HUES48 (cell line): ENCODE measurements around the gene OR4F17.
"Not testable (repeated sequence)": the region's sequence is repeated elsewhere in the genome, so short reads cannot be mapped to it uniquely, and the experiment has no call there.

Experiments
- H3K27ac ChIP-seq: one replicate; pipeline ENCODE4 v1.7.0; 2013; ENCODE audit warnings: low read depth, low read length, inconsistent platforms
- H3K27me3 ChIP-seq: 2 replicates; pipeline ENCODE4 v1.6.1; 2013; ENCODE audit warnings: mild to moderate bottlenecking, low read length; ENCODE audit not compliant: control insufficient read depth, insufficient read depth
- H3K36me3 ChIP-seq: 2 replicates; pipeline ENCODE4 v1.6.1; 2013; ENCODE audit warnings: low read length; ENCODE audit not compliant: control insufficient read depth, insufficient read depth
- H3K4me1 ChIP-seq: 2 replicates; pipeline ENCODE4 v1.6.1; 2013; ENCODE audit warnings: mild to moderate bottlenecking, low read length; ENCODE audit not compliant: control insufficient read depth, insufficient read depth
- H3K4me3 ChIP-seq: 2 replicates; pipeline ENCODE4 v1.5.1; 2013; ENCODE audit warnings: mild to moderate bottlenecking, low read depth, low read length
- H3K9ac ChIP-seq: 2 replicates; pipeline ENCODE4 v1.6.1; 2013; ENCODE audit warnings: mild to moderate bottlenecking, low read depth, low read length, moderate library complexity
- H3K9me3 ChIP-seq: 2 replicates; pipeline ENCODE4 v1.6.1; 2013; ENCODE audit warnings: low read length; ENCODE audit not compliant: control insufficient read depth, insufficient read depth

OR4F17 gene, protein sequence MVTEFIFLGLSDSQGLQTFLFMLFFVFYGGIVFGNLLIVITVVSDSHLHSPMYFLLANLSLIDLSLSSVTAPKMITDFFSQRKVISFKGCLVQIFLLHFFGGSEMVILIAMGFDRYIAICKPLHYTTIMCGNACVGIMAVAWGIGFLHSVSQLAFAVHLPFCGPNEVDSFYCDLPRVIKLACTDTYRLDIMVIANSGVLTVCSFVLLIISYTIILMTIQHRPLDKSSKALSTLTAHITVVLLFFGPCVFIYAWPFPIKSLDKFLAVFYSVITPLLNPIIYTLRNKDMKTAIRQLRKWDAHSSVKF

DNA sequence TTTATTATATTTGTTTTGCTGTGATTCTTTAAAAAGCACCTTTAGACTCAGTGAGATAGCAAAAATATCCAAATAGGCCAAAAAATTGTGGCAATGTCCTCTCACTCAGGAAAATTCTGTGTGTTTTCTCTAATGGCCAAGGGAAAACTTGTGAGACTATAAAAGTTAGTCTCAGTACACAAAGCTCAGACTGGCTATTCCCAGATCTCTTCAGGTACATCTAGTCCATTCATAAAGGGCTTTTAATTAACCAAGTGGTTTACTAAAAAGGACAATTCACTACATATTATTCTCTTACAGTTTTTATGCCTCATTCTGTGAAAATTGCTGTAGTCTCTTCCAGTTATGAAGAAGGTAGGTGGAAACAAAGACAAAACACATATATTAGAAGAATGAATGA, at the start of gene OR4F17:
OR4F17 (plus strand) TSS at position 301 of the 400 bp plus-strand sequence. CDS start 3,575 bp downstream, outside the sequence.
- H3K9me3 ChIP-seq, H3K27me3 ChIP-seq, H3K27ac ChIP-seq, H3K36me3 ChIP-seq, H3K4me3 ChIP-seq, H3K9ac ChIP-seq, H3K4me1 ChIP-seq: not testable (repeated sequence)

DNA sequence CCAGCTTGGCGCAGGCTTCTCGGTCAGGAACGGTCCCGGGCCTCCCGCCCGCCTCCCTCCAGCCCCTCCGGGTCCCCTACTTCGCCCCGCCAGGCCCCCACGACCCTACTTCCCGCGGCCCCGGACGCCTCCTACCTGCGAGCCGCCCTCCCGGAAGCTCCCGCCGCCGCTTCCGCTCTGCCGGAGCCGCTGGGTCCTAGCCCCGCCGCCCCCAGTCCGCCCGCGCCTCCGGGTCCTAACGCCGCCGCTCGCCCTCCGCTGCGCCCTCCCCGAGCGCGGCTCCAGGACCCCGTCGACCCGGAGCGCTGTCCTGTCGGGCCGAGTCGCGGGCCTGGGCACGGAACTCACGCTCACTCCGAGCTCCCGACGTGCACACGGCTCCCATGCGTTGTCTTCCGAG, 36.1 kb upstream of the OR4F17 start:
- H3K36me3 ChIP-seq, H3K9ac ChIP-seq, H3K27me3 ChIP-seq, H3K9me3 ChIP-seq, H3K4me1 ChIP-seq, H3K4me3 ChIP-seq, H3K27ac ChIP-seq: not testable (repeated sequence)

DNA sequence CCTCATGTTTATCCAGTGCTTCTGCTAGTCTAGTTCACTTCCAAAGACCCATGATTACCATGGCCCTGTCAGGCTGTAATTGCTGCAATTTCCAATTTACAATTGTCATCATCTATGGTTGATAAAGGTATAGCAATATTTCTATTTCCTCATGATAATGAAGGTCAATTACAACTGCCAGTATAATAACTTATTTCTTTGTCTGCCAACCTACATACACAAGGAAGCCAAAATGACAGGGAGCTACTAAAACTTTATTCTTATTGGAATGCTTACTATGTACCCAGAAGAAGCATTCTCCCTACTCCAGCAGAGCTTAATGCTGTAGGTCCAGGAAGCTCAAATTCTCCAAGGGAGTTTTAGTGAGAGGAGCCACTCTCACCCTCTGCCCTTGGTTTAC, 24.0 kb upstream of the OR4F17 start:
- H3K36me3 ChIP-seq, H3K27me3 ChIP-seq, H3K4me1 ChIP-seq, H3K27ac ChIP-seq, H3K9me3 ChIP-seq, H3K9ac ChIP-seq, H3K4me3 ChIP-seq: not testable (repeated sequence)

DNA sequence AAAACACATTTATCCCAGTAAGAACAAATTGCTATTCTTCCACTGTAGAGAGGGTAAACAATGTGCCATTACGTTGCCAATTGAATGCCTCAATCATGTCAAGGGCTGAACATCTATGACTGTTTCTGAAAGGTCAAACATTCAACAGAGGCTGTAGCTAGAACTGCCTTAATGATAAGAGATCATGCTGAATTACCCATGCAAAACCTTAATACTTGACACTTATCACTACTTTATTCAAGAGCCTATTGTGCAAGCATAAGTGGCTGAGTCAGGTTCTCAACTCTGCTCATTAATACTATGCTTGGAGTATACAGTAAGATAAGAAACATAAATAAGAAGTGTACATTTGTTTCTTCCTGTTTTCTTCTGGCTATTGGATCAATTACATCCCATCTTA, 23.3 kb upstream of the OR4F17 start:
- H3K27me3 ChIP-seq, H3K4me3 ChIP-seq, H3K36me3 ChIP-seq, H3K27ac ChIP-seq, H3K9ac ChIP-seq, H3K9me3 ChIP-seq, H3K4me1 ChIP-seq: not testable (repeated sequence)

DNA sequence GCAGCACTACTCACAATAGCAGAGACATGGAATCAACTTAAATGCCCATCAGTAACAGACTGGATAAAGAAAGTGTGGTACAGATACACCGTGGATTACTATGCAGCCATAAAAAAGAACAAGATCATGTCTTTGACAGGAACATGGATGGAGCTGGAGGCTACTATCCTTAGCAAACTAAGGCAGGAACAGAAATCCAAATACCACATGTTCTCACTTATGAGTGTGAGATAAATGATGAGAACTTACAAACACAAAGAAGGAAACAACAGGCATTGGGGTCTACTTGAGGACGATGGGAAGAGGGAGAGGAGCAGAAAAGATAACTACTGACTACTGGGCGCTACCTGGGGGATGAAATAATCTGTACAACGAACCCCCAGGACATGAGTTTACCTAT, 16.2 kb upstream of the OR4F17 start:
- not testable (repeated sequence) for H3K4me3 ChIP-seq, H3K9me3 ChIP-seq, H3K4me1 ChIP-seq, H3K36me3 ChIP-seq, H3K27me3 ChIP-seq, H3K9ac ChIP-seq, H3K27ac ChIP-seq

DNA sequence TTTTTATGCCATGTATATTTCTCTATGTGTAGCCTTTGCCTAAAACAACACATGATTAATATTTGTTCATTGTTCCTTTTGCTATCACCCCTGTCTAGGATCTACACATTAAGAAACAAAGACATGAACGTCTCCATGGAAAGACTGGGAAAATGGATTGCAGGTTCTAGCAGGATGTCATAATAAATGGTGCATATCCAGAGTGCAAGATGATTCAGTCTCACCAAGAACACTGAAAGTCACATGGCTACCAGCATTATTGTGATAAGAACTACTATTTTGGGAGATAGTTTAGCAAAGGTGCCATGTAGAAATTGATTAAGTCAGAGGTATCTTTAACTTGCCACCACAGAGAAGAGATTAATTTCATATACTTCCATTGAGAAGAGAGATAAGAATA, 12.1 kb upstream of the OR4F17 start:
- not testable (repeated sequence) for H3K4me3 ChIP-seq, H3K36me3 ChIP-seq, H3K9me3 ChIP-seq, H3K9ac ChIP-seq, H3K4me1 ChIP-seq, H3K27ac ChIP-seq, H3K27me3 ChIP-seq

DNA sequence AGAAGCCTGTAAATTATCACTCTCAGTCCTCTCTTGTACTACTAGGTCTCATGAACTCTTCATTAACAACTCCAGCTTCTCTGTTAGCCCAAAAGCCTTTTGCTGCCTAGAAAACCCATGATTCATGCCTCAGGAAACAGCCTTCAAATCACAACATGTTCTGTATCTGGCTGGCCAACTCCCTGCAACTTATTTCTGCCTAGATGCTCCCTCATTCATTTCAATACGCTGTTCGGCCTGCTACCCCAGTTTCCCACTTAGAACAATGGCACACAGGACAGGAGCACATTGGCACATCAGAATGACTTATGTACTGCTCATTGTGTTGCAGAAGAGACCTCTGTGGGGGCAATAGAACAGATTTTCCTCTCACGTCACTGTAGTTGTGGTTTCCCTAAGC, 9.3 kb upstream of the OR4F17 start:
- not testable (repeated sequence) for H3K4me1 ChIP-seq, H3K27ac ChIP-seq, H3K36me3 ChIP-seq, H3K9me3 ChIP-seq, H3K4me3 ChIP-seq, H3K27me3 ChIP-seq, H3K9ac ChIP-seq

DNA sequence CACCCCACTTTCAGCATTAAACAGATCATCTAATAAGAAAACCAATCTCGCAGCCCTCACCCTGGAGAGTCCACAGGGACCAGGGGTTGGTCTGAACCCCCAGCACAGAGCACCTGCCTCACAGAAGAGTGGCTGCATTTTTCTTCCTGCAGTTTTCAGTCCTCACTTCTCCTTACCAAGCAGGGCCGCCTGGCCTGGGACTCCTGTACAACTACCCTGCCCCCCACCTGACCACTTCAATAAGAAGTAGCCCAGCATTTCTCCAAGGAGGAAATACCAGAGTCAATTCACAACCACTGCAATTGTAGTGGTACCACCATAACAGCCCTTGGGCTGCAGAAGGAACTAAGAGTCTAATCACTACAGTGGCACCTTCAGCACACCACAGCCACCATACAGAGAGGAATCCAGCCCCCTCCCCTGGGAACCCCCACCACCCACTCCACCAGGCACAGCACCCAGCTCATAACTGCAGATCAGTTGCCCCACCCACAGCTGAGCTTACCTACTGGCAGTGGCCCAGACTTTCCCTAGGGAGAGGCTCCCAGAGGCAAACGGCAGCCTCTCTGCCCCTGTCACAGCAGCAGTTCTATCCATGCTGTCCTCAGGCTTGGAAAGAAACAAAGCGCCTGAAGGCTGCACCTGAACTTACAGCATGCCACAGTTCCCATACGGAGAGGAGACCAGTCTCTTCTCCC, 13.7 kb downstream of the OR4F17 start:
- not testable (repeated sequence) for H3K4me3 ChIP-seq, H3K9ac ChIP-seq, H3K36me3 ChIP-seq, H3K27ac ChIP-seq, H3K4me1 ChIP-seq, H3K27me3 ChIP-seq, H3K9me3 ChIP-seq
